NCI-H128 (cell line): ENCODE measurements around the gene RASD2.
"Not testable (repeated sequence)": the region's sequence is repeated elsewhere in the genome, so short reads cannot be mapped to it uniquely, and the experiment has no call there.

Experiments
- DNase-seq: peaks from one replicate; lab custom pipeline; 2025; ENCODE audit not compliant: unreplicated experiment; lab: John Stamatoyannopoulos, UW

Gene RASD2, protein sequence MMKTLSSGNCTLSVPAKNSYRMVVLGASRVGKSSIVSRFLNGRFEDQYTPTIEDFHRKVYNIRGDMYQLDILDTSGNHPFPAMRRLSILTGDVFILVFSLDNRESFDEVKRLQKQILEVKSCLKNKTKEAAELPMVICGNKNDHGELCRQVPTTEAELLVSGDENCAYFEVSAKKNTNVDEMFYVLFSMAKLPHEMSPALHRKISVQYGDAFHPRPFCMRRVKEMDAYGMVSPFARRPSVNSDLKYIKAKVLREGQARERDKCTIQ

GRCh38 chr22:35540595-35541253 lies at the start of gene RASD2:
Gene RASD2, plus strand, starts transcription at chr22:35540831. Its CDS starts 5,979 bp downstream, at chr22:35546810.
- DNase-seq, result no peak

- DNase-seq, result not testable (repeated sequence)
These were observed 49.3 kb upstream of the RASD2 start for GRCh38 chr22:35491061-35491907.

GRCh38 chr22:35491908-35492380 lies 48.7 kb upstream of the RASD2 start:
- DNase-seq, result no peak

DNA sequence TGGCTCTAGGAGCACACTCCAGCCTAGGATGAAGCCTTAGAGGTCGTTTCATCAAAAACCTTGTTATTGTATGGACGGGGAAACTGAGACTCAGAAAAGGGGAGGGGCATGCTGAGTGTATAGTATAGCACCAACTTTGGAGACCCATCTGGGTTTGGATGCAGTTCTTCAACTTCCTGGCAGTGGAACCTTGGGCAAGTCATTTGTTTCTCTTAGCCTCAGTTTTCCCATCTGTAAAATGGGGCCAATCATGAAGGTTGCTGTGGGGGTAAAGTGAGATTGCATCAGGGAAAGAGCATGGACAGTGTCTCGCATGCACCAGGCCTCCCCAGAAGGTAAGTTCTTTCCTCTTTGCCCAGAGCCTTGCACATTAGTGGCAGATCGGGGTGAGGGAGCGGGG lies 47.6 kb upstream of the RASD2 start:
- DNase-seq, result no peak

DNA sequence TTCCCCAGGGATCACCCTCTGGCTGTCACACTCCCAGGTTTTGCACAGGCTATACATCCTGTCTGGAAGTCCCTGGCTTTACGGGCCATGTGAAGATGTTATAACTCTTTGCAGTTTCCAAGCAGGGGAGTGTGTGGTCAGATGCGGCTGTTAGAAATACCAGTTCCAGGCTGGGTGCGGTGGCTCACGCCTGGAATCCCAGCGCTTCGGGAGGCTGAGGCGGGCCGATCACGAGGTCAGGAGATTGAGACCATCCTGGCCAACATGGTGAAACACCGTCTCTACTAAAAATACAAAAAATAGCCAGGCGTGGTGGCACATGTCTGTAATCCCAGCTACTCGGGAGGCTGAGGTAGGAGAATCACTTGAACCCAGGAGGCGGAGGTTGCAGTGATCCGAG lies 44.9 kb upstream of the RASD2 start:
- DNase-seq, result not testable (repeated sequence)

GRCh38 chr22:35496768-35497312 lies 43.8 kb upstream of the RASD2 start:
- no peak for DNase-seq

DNA sequence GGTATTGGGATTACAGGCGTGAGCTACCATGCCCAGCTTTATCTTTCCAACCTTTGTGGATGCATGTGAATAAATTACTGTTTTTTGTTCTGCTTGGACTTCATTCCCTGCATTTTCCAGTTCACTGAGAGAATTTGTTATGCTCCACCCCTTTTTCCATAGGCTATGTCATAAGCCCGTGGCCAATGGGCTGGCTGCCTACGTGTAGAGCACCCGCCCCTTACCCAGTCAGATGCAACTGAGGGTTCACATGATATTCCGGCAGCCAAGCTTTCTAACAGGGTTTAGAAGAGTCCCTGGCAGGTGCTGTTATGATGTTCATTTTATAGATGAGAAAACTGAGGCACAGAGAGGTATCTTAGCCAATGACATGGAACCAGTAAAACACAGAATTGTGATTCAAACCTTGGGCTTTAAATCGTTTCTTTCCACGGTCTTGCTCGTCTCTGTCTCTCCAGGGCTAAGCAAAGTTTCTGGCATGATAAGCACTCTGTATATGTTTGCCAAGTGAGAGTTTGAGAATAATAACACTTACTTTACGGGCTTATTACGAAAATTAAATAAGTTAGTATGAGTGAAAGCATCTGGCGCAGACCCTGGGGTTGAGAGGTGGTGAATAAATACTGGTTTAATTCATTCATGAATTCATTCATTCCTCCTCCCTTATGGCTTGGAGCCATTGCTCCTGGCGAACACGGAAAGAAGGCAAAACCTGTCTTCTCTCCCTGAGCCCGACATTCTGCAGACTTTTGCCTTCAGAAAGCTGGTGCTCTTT lies 42.4 kb upstream of the RASD2 start:
- no peak for DNase-seq

DNA sequence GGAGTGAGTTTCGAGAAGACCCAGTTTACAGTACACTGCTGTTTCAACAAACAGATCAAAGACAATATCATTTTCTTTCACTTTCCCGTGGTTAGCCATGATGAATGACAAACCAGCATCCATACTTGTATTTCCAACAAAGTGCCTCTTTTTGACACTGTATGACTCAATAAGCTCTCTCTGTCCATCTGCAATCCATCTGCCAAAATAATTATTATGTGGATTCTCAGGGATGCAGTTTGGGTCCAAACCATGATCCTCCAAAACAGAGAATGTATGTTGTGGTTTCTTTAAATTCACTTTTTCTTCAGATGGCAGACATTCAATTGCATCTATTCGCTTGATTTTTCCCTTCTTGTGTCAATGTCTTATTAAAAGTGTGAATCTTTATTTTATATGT lies 37.8 kb upstream of the RASD2 start:
- no peak for DNase-seq

- DNase-seq, result no peak
These were observed 35.0 kb upstream of the RASD2 start for GRCh38 chr22:35505399-35506258.

GRCh38 chr22:35506259-35506570 lies 34.4 kb upstream of the RASD2 start:
- no peak for DNase-seq

DNA sequence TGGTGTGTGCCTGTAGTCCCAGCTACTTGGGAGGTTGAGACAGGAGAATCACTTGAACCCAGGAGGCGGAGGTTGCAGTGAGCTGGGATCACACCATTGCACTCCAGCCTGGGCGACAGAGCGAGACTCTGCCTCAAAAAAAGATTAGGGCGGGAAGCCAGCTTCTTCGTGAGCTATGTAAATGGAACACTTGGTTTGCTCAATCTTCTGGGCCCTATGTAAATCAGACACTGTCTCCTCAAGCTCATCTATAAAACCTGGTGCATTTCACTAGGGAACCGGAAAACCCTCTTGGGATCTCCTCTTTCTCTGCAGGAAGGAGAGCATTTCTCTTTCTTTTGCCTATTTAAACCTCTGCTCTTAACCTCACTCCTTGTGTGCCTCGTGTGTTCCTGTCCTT lies 32.8 kb upstream of the RASD2 start:
- DNase-seq, result not testable (repeated sequence)

- DNase-seq, result no peak
These were observed 31.2 kb upstream of the RASD2 start for GRCh38 chr22:35509451-35509850.

GRCh38 chr22:35509960-35510359 lies 30.7 kb upstream of the RASD2 start:
- no peak for DNase-seq

GRCh38 chr22:35510481-35510934 lies 30.1 kb upstream of the RASD2 start:
- DNase-seq, result no peak

- no peak for DNase-seq
These were observed 29.7 kb upstream of the RASD2 start for GRCh38 chr22:35510951-35511350.

DNA sequence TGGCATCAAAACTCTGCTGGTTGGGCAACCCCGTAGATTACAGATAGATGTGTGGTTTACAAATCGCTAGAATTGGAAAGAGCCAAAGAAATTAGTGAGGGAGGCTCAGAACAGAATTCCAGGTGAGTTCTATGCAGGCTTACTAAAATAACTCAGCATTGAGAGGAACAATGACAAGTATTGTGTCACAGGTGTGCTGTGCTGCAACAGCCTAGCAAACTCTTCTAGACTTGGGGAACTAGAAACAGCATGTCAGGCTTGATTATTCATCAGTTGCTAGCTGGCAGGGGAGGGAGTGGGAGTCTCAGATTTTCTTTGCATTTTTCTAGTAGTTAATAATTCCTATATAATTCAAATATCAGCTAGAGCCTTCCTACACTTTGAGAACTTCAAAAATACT lies 26.3 kb upstream of the RASD2 start:
- no peak for DNase-seq

- not testable (repeated sequence) for DNase-seq
These were observed 24.7 kb upstream of the RASD2 start for GRCh38 chr22:35515952-35516351.

DNA sequence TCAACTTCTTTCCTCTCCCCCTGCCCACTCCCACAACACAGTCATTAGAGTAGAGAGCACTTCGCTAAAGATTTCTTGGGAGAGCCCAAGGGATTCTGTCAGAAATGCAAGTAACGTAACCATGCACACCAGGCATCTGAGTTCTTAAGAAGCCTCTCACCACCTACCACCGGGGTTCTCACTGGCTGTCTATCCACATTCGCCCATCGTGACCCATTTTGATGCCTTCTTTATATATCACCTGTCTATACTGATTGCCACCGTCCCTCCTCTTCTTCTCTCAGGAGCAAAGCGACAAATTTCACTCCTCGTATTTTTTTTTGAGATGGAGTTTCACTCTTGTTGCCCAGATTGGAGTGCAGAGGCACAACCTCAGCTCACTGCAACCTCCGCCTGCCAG lies 23.9 kb upstream of the RASD2 start:
- DNase-seq, result no peak

GRCh38 chr22:35517207-35517606 lies 23.4 kb upstream of the RASD2 start:
- DNase-seq, result no peak
